PC-3 (cell line): ENCODE measurements around the gene TRAF3.

Experiments
- EZH2 ChIP-seq: fragments of 300-600 bp; sonication (generic); IDR thresholded peaks from one replicate; pipeline ENCODE4 v1.6.1; 2017; ENCODE audit warnings: antibody characterized with exemption, mild to moderate bottlenecking, low read length; ENCODE audit not compliant: unreplicated experiment
- EZH2phosphoT487 ChIP-seq: fragments of 300-600 bp; sonication (generic); IDR thresholded peaks from 2 replicates; pipeline ENCODE4 v1.6.1; 2018; ENCODE audit warnings: mild to moderate bottlenecking, antibody characterized with exemption, low read length, borderline replicate concordance
- TF ChIP-seq, protein P1 (sequence below): fragments of 300-600 bp; sonication (generic); conservative IDR thresholded peaks from 2 replicates; pipeline ENCODE4 v1.5.1; 2017; ENCODE audit warnings: antibody characterized with exemption, low read depth, mild to moderate bottlenecking, low read length

DNA sequence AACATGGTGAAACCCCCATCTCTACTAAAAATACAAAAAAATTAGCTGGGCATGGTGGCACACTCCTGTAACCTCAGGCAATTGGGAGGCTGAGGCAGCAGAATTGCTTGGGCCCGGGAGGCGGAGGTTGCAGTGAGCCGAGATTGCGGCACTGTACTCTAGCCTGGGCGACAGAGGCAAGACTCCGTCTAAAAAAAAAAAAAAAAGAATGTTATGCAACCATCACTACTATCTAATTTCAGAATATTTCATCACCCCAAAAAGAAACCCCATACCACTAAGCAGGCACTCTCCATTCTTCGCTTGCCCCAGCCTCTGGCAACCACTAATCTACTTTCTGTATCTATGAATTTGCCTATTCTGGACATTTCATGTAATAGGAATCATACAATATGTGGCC is 76.4 kb downstream of the TRAF3 start:
- TF ChIP-seq, protein P1, sequence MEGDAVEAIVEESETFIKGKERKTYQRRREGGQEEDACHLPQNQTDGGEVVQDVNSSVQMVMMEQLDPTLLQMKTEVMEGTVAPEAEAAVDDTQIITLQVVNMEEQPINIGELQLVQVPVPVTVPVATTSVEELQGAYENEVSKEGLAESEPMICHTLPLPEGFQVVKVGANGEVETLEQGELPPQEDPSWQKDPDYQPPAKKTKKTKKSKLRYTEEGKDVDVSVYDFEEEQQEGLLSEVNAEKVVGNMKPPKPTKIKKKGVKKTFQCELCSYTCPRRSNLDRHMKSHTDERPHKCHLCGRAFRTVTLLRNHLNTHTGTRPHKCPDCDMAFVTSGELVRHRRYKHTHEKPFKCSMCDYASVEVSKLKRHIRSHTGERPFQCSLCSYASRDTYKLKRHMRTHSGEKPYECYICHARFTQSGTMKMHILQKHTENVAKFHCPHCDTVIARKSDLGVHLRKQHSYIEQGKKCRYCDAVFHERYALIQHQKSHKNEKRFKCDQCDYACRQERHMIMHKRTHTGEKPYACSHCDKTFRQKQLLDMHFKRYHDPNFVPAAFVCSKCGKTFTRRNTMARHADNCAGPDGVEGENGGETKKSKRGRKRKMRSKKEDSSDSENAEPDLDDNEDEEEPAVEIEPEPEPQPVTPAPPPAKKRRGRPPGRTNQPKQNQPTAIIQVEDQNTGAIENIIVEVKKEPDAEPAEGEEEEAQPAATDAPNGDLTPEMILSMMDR, result no peak
- TF ChIP-seq EZH2phosphoT487 (no peak), EZH2 (no peak)
